Cardiac fibroblast (primary cell): ENCODE measurements around the gene UGT1A4.

Experiments used
- DNase-seq, 2 donors: peaks; one replicate each; pipeline versions ENCODE4 v3.0.0 to v3.0.0-alpha.2; 2010; ENCODE audit warnings: low read depth in 2 of 2
- H3K4me3 ChIP-seq, 2 donors: replicated peaks in 1 of 2; 1 replicate in 1 of 2; 2 replicates in 1 of 2; pipeline ENCODE4 v1.5.1; 2011; ENCODE audit warnings: low read depth in 2 of 2, low read length in 2 of 2, mild to moderate bottlenecking in 2 of 2, moderate library complexity in 1 of 2
- TF ChIP-seq, protein P1 (sequence below): IDR thresholded peaks from one replicate; pipeline ENCODE4 v1.5.1; 2011; ENCODE audit warnings: low read depth, mild to moderate bottlenecking, low read length, inconsistent platforms

The UGT1A4 gene

GRCh38 chr2:233799716-233800115, 81.2 kb downstream of the UGT1A4 start:
- TF ChIP-seq, protein P1, sequence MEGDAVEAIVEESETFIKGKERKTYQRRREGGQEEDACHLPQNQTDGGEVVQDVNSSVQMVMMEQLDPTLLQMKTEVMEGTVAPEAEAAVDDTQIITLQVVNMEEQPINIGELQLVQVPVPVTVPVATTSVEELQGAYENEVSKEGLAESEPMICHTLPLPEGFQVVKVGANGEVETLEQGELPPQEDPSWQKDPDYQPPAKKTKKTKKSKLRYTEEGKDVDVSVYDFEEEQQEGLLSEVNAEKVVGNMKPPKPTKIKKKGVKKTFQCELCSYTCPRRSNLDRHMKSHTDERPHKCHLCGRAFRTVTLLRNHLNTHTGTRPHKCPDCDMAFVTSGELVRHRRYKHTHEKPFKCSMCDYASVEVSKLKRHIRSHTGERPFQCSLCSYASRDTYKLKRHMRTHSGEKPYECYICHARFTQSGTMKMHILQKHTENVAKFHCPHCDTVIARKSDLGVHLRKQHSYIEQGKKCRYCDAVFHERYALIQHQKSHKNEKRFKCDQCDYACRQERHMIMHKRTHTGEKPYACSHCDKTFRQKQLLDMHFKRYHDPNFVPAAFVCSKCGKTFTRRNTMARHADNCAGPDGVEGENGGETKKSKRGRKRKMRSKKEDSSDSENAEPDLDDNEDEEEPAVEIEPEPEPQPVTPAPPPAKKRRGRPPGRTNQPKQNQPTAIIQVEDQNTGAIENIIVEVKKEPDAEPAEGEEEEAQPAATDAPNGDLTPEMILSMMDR = no peak
- H3K4me3 ChIP-seq = no peak overlapping the region
- DNase-seq = no peak

DNA sequence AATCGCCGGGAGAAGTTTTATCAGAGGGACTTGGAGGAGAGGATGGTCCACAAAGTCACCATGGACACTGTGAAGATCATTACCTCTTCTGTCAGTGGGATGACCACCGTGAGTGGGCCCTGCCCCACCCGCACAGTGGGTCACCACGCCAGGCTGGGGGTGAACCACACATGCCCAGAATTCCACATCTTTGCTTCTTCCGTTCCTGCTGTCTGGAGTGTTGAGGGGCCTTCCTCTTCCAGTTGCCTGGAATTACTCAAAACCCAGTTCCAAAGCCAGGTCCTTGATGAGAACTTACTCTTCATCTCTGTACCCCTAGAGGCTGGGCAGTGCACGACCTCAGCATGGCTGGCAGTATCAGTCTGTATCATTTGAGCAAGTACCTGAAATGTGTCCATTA, 81.7 kb downstream of the UGT1A4 start:
- H3K4me3 ChIP-seq = no peak overlapping the region
- TF ChIP-seq, protein P1 = no peak
- no peak for DNase-seq

GRCh38 chr2:233801357-233802131, 83.0 kb downstream of the UGT1A4 start:
- TF ChIP-seq, protein P1 = no peak
- H3K4me3 ChIP-seq = no peak overlapping the region
- peak; percentile 10 to 14 for DNase-seq

- TF ChIP-seq, protein P1 = no peak
- no peak for DNase-seq
- H3K4me3 ChIP-seq = no peak overlapping the region
Observed at GRCh38 chr2:233802132-233802815, 83.7 kb downstream of the UGT1A4 start.

DNA sequence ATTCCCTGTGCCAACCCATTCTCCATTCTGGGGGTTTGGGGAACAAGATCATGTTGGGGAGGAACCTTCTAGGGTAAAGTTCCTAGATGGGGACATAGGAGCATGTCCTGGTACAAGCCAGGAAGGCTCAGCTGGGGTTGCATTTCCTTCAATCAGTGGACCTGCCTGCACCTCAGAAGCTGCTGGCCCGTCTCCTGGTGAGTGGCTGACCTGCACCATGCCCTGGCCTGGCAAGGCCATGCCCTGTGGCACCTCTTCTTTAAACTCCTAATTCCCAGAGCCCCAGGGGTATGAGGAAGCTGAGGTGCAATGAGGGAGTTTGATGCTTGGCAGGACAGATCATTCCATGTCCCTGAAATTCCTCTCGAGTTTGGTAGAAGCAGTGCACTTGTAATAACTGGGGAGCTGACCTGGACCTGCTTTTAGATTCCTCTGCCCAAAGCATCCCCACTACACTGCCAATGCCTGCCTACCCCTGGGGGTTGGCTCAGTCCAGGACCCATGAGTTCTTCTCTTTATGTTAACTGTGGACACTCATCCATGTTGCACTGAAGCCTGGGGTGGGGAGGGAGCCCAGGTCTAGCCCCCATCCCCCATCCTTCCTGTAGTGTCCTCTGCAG, 84.9 kb downstream of the UGT1A4 start:
- no peak overlapping the region for H3K4me3 ChIP-seq
- TF ChIP-seq, protein P1 = no peak
- no peak for DNase-seq

DNA sequence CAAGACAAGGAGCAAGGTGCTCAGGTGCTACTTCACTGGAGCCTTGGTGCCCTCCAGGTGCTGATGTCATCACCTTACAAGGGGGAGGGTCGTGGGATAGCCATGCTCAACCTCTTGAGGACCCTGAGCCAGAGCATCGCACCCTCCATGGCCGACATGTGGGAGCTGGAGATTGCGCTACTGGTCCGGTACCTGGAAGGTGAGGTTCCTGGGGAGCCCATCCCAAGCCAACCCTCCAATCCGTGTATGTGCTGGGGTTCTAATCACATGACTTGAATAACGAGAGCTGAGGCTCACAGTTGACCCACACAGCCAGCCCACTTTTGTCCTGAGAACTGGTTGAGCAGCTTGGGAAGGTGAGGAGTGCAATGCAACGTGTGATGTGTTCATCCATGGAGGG, 85.5 kb downstream of the UGT1A4 start:
- TF ChIP-seq, protein P1 = no peak
- no peak for DNase-seq
- no peak overlapping the region for H3K4me3 ChIP-seq
